Neutrophil (primary cell): ENCODE data around the gene VPS25.

Experiments
- H3K27ac ChIP-seq: fragments of 200-600 bp; sonication (generic); 2 replicates; pipeline ENCODE4 v1.5.1; 2016; ENCODE audit warnings: mild to moderate bottlenecking, moderate library complexity
- H3K27me3 ChIP-seq: fragments of 200-600 bp; sonication (generic); 2 replicates; pipeline ENCODE4 v1.6.0; 2016; ENCODE audit warnings: mild to moderate bottlenecking
- H3K36me3 ChIP-seq: fragments of 200-600 bp; sonication (generic); 2 replicates; pipeline ENCODE4 v1.5.1; 2017
- H3K4me1 ChIP-seq, 2 experiments: fragments of 200-600 bp in 1 of 2; sonication (generic) in 1 of 2; 1 replicate in 1 of 2; 2 replicates in 1 of 2; pipeline versions ENCODE4 v1.5.1 to v1.6.1; 2013 to 2016; ENCODE audit warnings: low read depth in 1 of 2, low read length in 1 of 2, mild to moderate bottlenecking in 1 of 2, moderate library complexity in 1 of 2; ENCODE audit not compliant: control insufficient read depth in 1 of 2, insufficient read depth in 1 of 2
- H3K4me3 ChIP-seq, 2 experiments: fragments of 200-600 bp in 1 of 2; sonication (generic) in 1 of 2; 1 replicate in 1 of 2; 2 replicates in 1 of 2; pipeline ENCODE4 v1.5.1; 2013 to 2016; ENCODE audit warnings: low read depth in 1 of 2, low read length in 1 of 2, mild to moderate bottlenecking in 1 of 2, moderate library complexity in 1 of 2
- H3K9me3 ChIP-seq: fragments of 200-600 bp; sonication (generic); 2 replicates; pipeline ENCODE4 v1.5.1; 2016
- CTCF ChIP-seq: fragments of 200-600 bp; sonication (generic); IDR thresholded peaks from 2 replicates; pipeline ENCODE4 v1.5.1; 2016; ENCODE audit warnings: antibody characterized with exemption

The VPS25 gene

GRCh38 chr17:42798383-42799380, 25.4 kb downstream of the VPS25 start, which contains the start of the genes CNTD1 and COA3:
CNTD1 (plus strand) TSS chr17:42798861; CDS start chr17:42799068, 207 bp downstream.
COA3 (minus strand) TSS chr17:42798704; CDS start chr17:42798681, 23 bp downstream.
- Histone ChIP-seq H3K27ac (peak within 1 kb of the TSS; percentile 36), H3K27me3 (peaks cover 15% of the 10 kb centered on the region), H3K4me3 (peak within 1 kb of the TSS; percentile 68 to 74), H3K9me3 (no peaks in the 10 kb centered on the region), H3K36me3 (no peaks in the 10 kb centered on the region), H3K4me1 (peaks cover 13% of the 10 kb centered on the region in 2 experiments)
- no peak for TF ChIP-seq CTCF

GRCh38 chr17:42803074-42803883, 30.0 kb downstream of the VPS25 start:
- H3K27ac ChIP-seq, result no peak overlapping the region
- peaks cover 5 to 7% of the 10 kb centered on the region in 2 experiments for H3K4me1 ChIP-seq
- no peaks in the 10 kb centered on the region for H3K36me3 ChIP-seq
- no peak for TF ChIP-seq CTCF
- H3K27me3 ChIP-seq, result peaks cover 15% of the 10 kb centered on the region
- no peaks in the 10 kb centered on the region for H3K9me3 ChIP-seq
- no peak overlapping the region for H3K4me3 ChIP-seq

GRCh38 chr17:42804918-42805367, 31.7 kb downstream of the VPS25 start:
- peaks cover 15% of the 10 kb centered on the region for H3K27me3 ChIP-seq
- no peak overlapping the region for H3K4me3 ChIP-seq
- no peaks in the 10 kb centered on the region for H3K4me1 ChIP-seq
- H3K9me3 ChIP-seq, result no peaks in the 10 kb centered on the region
- TF ChIP-seq CTCF, result no peak
- no peak overlapping the region for H3K27ac ChIP-seq
- H3K36me3 ChIP-seq, result peaks cover 15% of the 10 kb centered on the region

GRCh38 chr17:42806249-42806648, 33.0 kb downstream of the VPS25 start:
- Histone ChIP-seq H3K9me3 (no peaks in the 10 kb centered on the region), H3K36me3 (peaks cover 28% of the 10 kb centered on the region), H3K27ac (no peak overlapping the region), H3K27me3 (peaks cover 9% of the 10 kb centered on the region), H3K4me3 (no peak overlapping the region), H3K4me1 (no peaks in the 10 kb centered on the region)
- TF ChIP-seq CTCF, result no peak

- Histone ChIP-seq H3K27me3 (no peaks in the 10 kb centered on the region), H3K27ac (no peak overlapping the region), H3K4me1 (no peaks in the 10 kb centered on the region), H3K36me3 (peaks cover 55% of the 10 kb centered on the region), H3K9me3 (no peaks in the 10 kb centered on the region), H3K4me3 (no peak overlapping the region)
- no peak for TF ChIP-seq CTCF
Measured at GRCh38 chr17:42809250-42809649, 36.0 kb downstream of the VPS25 start.
